Tongue (tissue), 2 donors: ENCODE results near the gene TAL1. TPM values are rescaled to one million over a fixed set of nuclear protein-coding genes. Genes with fewer than 3 reads are reported as not detected.
A peak's percentile ranks its signal among the peaks of the same experiment; 100 is the strongest.

ENCODE experiments used
- DNase-seq: peaks from one replicate; pipeline ENCODE4 v3.0.0-alpha.2; 2015
- total RNA-seq: library from RNA; depleted of rRNA; stranded (reverse); fragments of >200 nt; gene quantifications from one replicate; pipeline ENCODE4 v1.2.3, GENCODE V29; 2014

The TAL1 gene
- total RNA-seq, 1 donor from 2014 or later, result 3.6 TPM

- DNase-seq, result peak; percentile 40
Measured at GRCh38 chr1:47229886-47230691, 1.9 kb downstream of the TAL1 start.

- no peak for DNase-seq
Measured at GRCh38 chr1:47229031-47229885, 2.8 kb downstream of the TAL1 start.

GRCh38 chr1:47228644-47229030 is 3.4 kb downstream of the TAL1 start:
- DNase-seq, result no peak

- no peak for DNase-seq
Measured at GRCh38 chr1:47227341-47228232, 4.4 kb downstream of the TAL1 start.

GRCh38 chr1:47226839-47227215 is 5.2 kb downstream of the TAL1 start:
- DNase-seq, result no peak

- no peak for DNase-seq
Measured at GRCh38 chr1:47226121-47226838, 5.7 kb downstream of the TAL1 start.

GRCh38 chr1:47225430-47226100 is 6.5 kb downstream of the TAL1 start:
- no peak for DNase-seq

- no peak for DNase-seq
Measured at GRCh38 chr1:47224676-47225399, 7.2 kb downstream of the TAL1 start.

- DNase-seq, result no peak
Measured at GRCh38 chr1:47223921-47224675, 7.9 kb downstream of the TAL1 start.

GRCh38 chr1:47223174-47223920 is 8.7 kb downstream of the TAL1 start:
- no peak for DNase-seq

- DNase-seq, result no peak
Measured at GRCh38 chr1:47222476-47222875, 9.5 kb downstream of the TAL1 start.

- no peak for DNase-seq
Measured at GRCh38 chr1:47219590-47220220, 12.3 kb downstream of the TAL1 start.

GRCh38 chr1:47219001-47219400 is 13.0 kb downstream of the TAL1 start:
- DNase-seq, result no peak

GRCh38 chr1:47216278-47217059 is 15.6 kb downstream of the TAL1 start:
- DNase-seq, result no peak

GRCh38 chr1:47215713-47216112 is 16.3 kb downstream of the TAL1 start:
- no peak for DNase-seq

GRCh38 chr1:47214549-47214948 is 17.5 kb downstream of the TAL1 start:
- no peak for DNase-seq

- no peak for DNase-seq
Measured at GRCh38 chr1:47213230-47213963, 18.6 kb downstream of the TAL1 start.
